T-helper 2 cell (primary cell): Measurements from ENCODE around the gene OSBPL10.

Experiments
- DNase-seq, 5 experiments: peaks; one replicate each; pipeline versions ENCODE4 v3.0.0 to v3.0.0-alpha.2; 2012 to 2022

Gene OSBPL10

GRCh38 chr3:31920310-31920709 lies 60.8 kb downstream of the OSBPL10 start:
- DNase-seq: no peak

DNA sequence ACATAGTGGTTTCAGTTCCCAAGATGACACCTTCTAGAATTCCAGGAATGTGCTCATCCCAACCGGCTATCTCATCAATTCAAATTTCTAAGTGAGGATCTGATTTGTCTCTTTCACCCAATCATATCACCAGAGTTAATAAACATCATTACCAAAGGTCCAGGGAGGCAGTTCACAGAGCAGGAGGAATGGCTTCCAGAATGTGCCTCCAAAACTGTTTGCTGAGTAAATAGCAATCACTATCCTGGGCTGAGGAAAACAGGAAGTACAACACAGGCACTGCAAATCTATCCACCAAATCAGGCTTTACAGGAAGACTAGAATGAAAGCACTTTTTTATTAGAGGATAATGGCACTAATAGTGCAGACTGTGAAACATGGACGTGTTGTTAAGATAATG lies 61.5 kb downstream of the OSBPL10 start:
- DNase-seq: no peak

DNA sequence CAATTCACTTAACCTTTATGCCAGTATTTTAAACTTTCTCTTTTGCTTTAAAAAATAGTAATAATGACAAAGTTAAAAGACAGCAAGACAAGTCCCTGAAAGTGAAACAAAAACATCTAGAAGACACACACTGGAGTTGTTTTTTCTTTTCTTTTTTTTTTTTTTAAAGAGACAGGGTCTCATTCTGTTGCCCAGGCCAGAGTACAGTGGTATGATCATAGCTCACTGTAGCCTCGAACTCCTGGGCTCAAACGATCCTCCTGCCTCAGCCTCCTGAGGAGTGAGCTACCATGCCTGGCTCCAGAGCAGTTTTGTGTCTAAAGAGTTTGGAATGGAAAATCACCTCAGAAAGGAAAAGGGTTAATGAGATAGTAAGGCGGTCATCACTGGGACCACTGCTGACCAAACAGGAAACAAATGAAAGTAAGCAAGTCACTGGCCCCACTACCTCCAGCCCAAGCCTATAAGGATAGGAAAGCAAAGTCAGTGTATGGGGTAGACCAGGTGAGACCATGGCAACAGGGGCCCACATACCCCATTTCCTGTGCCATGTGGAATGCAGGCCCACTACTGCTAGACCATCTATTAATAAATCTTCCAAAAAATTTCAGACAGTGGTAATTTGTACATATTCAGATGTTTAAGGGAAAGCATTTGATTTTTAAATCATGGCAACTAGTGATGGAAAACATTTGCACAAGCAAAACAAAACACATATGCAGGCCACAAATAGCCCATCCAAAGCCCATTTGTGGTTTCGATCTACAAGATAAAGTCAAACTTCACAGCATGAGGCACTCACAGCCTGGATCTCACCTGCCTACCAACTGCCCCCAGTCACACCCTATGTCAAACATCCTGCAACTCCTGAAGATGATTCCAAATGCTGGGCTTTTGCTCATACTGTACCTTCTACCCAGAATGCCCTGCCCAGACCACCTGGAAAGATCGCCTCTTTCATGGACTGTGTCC lies 62.6 kb downstream of the OSBPL10 start:
- DNase-seq: peak in 1 of 5 experiments; percentile 81

DNA sequence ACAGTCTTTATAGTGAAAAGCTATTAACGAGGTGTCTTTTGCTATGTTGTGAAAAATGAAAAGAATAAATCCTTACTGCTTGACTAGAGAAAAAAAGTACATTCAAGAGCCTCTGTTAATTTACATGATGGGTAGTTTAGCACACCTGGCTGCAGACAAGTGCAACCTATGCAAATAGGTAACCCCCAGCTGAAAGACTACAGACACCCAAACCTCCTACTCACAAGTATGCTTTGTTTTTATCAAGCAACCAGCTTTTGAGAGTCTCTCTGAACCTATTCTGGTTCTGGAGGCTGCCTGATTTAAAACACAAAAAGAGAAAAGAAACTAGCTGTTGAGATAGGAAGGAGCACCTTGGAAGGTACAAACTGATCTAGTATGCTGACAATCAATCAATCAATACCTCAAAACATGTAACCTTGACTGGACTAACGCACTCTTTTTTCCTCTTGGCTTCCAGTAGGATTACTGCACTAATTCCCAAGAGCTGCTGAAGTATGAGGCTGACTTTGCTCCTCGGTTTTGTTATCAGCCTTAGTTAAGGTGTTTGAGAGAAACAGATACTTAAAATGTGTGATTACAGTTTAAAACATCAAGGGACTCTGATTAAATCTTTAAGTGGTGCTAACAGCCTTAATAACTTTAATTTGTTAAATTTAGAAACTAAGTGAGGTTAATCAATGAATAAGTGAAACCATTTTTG lies 63.6 kb downstream of the OSBPL10 start:
- no peak for DNase-seq

DNA sequence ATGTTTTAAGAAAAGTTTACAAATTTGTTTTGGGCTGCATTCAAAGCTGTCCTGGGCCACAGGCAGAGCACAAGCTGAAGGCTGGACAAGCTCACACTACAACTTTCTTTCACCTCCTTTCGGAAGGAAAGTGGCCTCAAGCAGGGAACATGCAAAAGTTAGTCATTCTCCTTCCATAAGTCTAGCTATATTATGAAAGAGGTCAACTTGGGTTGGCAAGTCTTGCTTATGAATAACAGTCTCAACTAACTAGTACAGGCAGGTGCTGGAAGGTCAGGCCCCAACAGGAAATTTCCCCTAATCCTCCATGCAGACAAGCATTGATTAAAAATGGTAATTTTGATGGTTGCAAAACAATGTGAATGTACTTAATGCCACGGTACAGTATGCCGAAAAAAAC lies 69.4 kb downstream of the OSBPL10 start:
- DNase-seq: no peak

DNA sequence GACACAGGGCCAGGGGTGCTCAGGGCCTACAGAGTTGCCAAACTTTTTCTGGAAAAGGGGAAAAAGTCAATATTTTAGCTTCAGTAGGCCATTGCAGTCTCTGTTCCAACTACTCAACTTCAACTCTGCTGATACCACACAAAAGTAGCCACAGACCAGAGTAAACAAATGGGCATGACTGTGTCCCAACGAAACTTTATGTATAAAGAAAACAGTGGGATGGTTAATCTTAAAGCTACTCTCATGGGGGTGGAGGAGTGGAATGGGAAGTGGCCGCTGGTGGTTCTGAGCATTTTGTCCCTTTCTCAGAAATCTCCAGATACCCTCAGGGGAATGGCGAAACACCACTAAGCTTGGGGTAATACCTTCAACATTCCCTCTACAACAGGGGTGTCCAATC lies 69.9 kb downstream of the OSBPL10 start:
- DNase-seq: no peak

- DNase-seq: no peak
These were observed 71.6 kb downstream of the OSBPL10 start for GRCh38 chr3:31909455-31909854.

- no peak for DNase-seq
These were observed 72.5 kb downstream of the OSBPL10 start for GRCh38 chr3:31908391-31909097.

- DNase-seq: no peak
These were observed 74.9 kb downstream of the OSBPL10 start for GRCh38 chr3:31906182-31906581.

- no peak for DNase-seq
These were observed 77.2 kb downstream of the OSBPL10 start for GRCh38 chr3:31903686-31904431.

DNA sequence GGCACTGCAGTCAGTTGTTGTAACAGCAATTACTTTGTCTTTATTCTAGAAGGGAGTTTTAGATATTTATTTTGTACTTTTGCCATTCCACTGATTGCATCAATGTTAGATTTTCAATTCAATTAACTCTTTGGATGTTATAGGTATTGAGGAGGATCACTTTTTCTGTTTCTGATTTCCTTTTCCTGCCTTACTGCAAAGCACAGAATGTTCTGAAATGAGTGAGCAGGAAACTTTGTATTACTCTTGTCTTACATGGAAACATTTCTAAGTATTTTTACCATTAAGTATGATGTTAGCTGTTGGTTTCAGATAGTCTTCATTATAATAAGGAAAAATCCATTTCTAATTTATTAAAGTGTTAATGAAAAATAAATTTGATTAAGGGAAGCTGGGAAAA lies 80.5 kb downstream of the OSBPL10 start:
- peak in 1 of 5 experiments; percentile 26 for DNase-seq

DNA sequence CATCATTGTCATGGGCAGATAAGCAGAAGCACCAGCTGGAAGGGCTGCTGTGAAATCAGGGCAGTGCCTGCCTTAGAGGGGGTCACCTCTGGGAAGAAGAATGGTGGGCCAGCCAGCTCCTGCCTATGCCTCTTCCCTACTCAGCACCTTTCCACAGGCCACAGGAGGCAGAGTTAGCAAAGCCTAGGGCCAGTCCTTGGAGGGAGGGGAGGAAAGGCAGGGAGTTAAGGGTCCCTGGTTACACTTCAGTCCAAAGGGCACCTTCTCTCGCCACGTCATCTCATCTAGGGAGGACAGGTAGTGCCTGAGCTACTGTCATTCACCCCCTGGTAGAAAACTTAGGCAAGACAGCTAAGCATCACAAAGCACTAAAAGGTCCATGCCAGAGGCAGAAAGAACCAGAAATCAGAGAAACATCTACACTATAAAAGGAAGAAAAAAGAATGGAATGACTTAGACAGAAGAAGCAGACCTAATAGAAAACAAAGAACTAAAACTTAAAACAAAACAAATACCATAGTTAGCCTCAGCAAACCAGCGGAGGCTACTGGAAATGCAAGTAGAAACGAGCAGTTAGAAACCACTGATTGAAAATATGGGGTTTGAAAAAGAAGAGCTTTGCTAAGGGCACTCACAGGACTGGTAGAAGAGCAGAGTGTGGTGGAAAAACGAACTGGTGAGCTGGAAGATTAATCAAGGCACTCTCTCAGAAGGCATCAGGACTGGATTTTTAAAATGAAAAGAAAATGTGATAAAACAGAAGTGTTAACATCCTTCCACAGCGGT lies 84.2 kb downstream of the OSBPL10 start:
- no peak for DNase-seq

DNA sequence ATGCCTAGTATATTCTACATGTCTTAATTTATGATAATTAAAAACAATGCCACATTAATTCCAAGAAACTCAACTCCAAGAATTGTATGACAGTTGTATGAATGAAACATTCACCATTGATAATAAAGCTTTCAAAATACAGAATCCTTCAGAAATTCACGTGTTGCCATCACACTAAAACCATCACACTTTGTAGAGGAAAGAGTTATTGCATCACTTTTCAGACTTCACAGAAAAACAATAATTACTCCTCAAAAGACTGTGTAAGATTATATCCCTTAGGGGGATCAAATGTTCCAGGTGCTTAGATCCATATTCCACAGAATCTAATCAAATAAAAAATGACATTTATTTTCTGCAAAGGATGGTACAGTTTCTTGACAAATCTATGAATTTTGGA lies 85.0 kb downstream of the OSBPL10 start:
- DNase-seq: no peak

DNA sequence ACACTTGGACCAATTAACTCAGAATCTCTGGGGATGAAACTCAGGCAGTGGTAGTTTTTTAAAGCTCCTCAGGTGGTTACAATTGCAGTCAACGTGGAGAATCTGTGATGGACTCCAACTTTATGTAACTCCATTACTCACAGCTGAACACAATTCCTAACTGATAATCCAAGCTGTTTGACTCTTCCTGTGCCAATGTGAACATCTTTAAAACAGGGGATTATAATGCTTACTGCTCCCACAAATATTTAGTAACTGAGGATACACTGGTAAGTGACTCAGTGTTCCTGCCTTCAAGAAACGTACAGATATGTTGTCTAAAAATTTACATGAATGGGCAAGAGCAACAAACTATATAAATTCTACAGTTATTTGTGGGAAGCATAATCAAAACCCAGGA lies 85.6 kb downstream of the OSBPL10 start:
- DNase-seq: no peak

- no peak for DNase-seq
These were observed 88.0 kb downstream of the OSBPL10 start for GRCh38 chr3:31892916-31893573.

DNA sequence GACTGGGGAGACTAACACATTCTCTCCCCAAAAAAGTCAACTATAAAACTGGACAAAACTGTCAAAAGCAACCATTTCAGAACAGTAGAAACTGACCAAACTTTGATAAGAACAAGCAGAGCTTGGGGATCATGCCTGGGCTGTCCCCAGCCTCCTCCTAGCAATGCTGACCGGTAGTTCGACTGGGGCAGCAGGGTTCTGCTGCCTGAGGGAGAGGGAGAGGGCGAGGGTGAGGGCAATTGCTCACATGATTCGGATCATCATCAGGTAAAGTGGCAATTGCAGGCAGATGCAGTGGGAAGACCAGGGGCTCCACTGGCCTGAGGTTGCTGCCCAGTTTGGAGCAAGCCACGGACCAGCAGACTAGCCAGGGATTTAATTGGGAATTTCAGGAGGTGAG lies 88.6 kb downstream of the OSBPL10 start:
- DNase-seq: no peak

DNA sequence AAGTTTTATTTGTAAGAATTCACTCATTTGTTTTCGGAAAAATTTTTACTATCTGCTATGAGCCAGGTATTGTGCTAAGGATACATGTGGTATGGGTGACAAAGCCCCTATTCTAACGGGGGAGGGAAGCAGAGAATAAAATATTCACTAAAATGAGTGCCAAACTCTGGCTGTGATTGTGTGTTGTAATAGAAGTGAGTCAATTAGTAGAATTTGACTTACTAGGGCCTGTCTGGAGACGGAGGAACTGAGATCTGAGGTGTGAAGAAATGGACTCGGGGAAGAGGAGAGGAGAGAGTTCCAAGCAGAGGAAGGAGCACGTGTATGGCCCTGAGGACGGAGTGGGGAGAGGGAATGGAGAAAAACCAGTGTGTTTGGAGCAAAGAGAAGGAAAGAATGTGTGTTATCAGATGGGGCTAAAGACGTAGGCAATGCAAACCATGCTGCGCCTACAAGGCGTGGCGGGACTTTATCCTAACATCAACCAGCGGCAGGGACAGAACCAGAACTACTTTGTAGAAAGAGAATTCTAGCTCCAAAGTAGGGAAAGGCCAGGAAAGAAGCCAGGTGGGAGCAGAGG lies 89.1 kb downstream of the OSBPL10 start:
- DNase-seq: no peak

DNA sequence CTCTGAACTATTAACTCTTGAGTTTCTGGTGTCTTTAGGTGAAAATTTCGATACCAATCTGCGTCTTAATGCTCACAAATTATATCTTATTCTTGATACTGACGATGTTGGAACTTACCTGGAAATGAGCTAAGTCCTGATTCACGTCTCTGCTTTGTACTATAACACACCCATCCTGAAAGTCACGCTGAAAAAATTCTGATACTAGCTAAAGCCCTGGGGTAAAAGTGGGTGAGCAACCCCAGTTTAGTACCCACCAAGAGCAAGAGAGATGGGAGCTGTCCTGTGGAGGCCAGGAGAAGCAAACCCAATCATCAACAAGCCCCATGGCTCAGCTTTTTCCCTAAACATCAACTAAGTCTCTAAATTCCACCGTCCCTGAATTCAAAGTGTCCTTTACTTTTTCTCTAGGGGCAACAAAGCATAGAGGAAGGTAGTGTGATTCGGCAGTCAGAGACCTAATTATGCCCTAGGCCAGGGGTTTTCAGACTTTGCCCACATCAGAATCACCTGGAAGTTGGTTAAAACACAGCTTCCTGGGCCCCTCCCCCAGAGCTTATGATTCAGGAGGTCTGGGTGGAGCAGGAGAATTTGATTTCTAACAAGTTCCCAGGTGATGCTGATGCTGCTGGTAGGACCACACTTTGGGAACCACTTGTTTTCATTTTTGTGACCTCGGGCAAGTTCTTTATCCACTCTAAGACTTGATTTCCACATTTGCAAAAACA lies 90.2 kb downstream of the OSBPL10 start:
- DNase-seq: no peak

GRCh38 chr3:31890007-31890406 lies 91.1 kb downstream of the OSBPL10 start:
- DNase-seq: no peak

GRCh38 chr3:31885235-31885634 lies 95.8 kb downstream of the OSBPL10 start:
- DNase-seq: no peak
